NT2/D1 (cell line): Measurements from ENCODE around the gene OPN1LW.
"Not testable (repeated sequence)": the region's sequence is repeated elsewhere in the genome, so short reads cannot be mapped to it uniquely, and the experiment has no call there.

Source experiments
- DNase-seq: peaks from one replicate; pipeline ENCODE4 v3.0.0-alpha.2; 2011; ENCODE audit warnings: low read depth, low spot score
- H3K27me3 ChIP-seq: 2 replicates; pipeline ENCODE4 v1.6.0; 2011; ENCODE audit warnings: mild to moderate bottlenecking; ENCODE audit not compliant: insufficient read length, insufficient read depth
- H3K36me3 ChIP-seq: 2 replicates; pipeline ENCODE4 v1.6.1; 2011; ENCODE audit warnings: mild to moderate bottlenecking, low read length, mixed read lengths; ENCODE audit not compliant: insufficient read depth, insufficient read length
- H3K4me1 ChIP-seq: 2 replicates; pipeline ENCODE4 v1.5.1; 2011; ENCODE audit not compliant: insufficient read depth, insufficient read length
- H3K4me3 ChIP-seq: 2 replicates; pipeline ENCODE4 v1.5.1; 2011; ENCODE audit warnings: low read depth; ENCODE audit not compliant: insufficient read length
- H3K9ac ChIP-seq: 2 replicates; pipeline ENCODE4 v1.6.0; 2011; ENCODE audit warnings: low read depth; ENCODE audit not compliant: insufficient read length
- H3K9me3 ChIP-seq: 2 replicates; pipeline ENCODE4 v1.5.1; 2011; ENCODE audit warnings: mild to moderate bottlenecking, low read length; ENCODE audit not compliant: insufficient read depth

The OPN1LW gene

GRCh38 chrX:154159345-154159744 lies 15.3 kb downstream of the OPN1LW start:
- DNase-seq, H3K36me3 ChIP-seq, H3K4me1 ChIP-seq, H3K9me3 ChIP-seq, H3K9ac ChIP-seq, H3K4me3 ChIP-seq, H3K27me3 ChIP-seq: not testable (repeated sequence)

- not testable (repeated sequence) for H3K27me3 ChIP-seq, DNase-seq, H3K4me1 ChIP-seq, H3K36me3 ChIP-seq, H3K4me3 ChIP-seq, H3K9ac ChIP-seq, H3K9me3 ChIP-seq
Measured at GRCh38 chrX:154164902-154165301, 20.9 kb downstream of the OPN1LW start.

GRCh38 chrX:154168384-154168783 lies 24.3 kb downstream of the OPN1LW start:
- H3K36me3 ChIP-seq, H3K27me3 ChIP-seq, H3K9ac ChIP-seq, H3K4me3 ChIP-seq, DNase-seq, H3K4me1 ChIP-seq, H3K9me3 ChIP-seq: not testable (repeated sequence)

DNA sequence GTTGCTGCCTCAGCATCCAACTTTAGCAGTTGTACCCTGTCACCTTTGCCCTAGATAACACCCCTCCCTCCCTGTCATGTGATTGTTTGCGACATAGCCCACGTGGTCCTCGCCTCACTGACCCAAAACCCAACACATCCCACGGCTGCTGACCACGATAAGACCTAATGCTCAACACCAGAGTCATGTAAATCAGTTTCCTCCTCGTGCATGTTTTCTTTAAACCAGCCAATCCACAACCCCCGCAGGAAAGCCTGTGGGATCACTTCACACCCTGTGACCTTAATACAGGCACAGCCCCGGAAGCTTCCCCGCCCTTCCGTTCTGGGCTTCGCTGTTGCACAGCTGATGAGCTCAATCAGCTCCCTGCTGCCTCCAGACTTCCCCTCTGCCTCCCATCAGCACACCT lies 28.5 kb downstream of the OPN1LW start:
- H3K4me3 ChIP-seq, H3K36me3 ChIP-seq, H3K4me1 ChIP-seq, H3K9ac ChIP-seq, H3K9me3 ChIP-seq, DNase-seq, H3K27me3 ChIP-seq: not testable (repeated sequence)

DNA sequence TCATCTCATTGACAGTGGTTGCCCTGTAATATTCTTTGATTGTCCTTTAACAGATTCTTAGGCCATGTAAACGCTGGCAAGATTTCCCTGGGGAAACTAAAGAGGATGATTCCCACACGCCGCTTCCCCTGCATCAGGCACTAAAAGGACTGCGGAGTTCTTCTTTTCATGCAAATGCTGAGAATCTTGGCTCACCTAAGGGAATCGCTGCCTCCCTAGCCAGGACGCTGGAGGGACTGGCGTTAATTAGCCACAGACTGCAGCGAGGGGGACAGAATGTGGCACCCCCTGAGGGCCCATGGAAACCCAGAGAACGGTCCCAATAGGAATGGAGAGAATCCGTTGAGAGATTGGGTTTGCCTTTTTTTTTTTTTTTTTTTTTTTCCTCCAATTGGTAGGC lies 30.3 kb downstream of the OPN1LW start:
- H3K27me3 ChIP-seq, H3K36me3 ChIP-seq, H3K9ac ChIP-seq: not testable (repeated sequence)

DNA sequence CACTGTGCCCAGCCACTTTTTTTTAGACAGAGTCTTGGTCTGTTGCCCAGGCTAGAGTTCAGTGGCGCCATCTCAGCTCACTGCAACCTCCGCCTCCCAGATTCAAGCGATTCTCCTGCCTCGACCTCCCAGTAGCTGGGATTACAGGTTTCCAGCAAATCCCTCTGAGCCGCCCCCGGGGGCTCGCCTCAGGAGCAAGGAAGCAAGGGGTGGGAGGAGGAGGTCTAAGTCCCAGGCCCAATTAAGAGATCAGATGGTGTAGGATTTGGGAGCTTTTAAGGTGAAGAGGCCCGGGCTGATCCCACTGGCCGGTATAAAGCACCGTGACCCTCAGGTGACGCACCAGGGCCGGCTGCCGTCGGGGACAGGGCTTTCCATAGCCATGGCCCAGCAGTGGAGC lies 38.3 kb downstream of the OPN1LW start, which contains the start of gene OPN1MW:
TSS of gene OPN1MW (plus strand) at position 301 of the 400 bp plus-strand sequence. CDS start at position 383, 82 bp downstream.
- not testable (repeated sequence) for H3K4me3 ChIP-seq, H3K9ac ChIP-seq, H3K36me3 ChIP-seq, H3K4me1 ChIP-seq, H3K27me3 ChIP-seq, DNase-seq, H3K9me3 ChIP-seq

More for the DNA sequence above, 30.3 kb downstream of the OPN1LW start:
- H3K4me3 ChIP-seq, DNase-seq, H3K4me1 ChIP-seq, H3K9me3 ChIP-seq: not testable (repeated sequence)

GRCh38 chrX:154183794-154184193 lies 39.8 kb downstream of the OPN1LW start:
- not testable (repeated sequence) for DNase-seq, H3K4me3 ChIP-seq

DNA sequence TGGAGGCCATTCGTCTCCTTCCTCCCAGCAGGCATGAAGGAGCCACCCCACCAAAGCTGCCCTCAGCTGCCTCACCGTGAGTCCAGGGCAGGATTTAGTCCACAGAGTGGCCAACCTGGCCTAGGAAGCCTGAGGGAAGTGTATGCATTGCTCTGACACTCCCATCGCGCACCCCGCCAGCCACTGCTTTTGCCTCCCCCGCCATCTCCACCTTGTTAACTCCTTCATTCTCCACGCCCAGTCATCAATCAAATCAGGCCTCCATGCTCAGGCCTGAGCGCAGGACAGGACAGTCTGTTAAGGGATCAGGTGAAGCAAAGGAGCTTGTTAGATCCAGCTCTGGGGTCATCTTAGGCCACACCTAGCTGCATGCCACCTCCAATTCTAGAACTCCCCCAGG lies 48.8 kb downstream of the OPN1LW start:
- not testable (repeated sequence) for DNase-seq, H3K27me3 ChIP-seq, H3K9me3 ChIP-seq, H3K9ac ChIP-seq, H3K36me3 ChIP-seq, H3K4me1 ChIP-seq, H3K4me3 ChIP-seq

More at GRCh38 chrX:154183794-154184193, 39.8 kb downstream of the OPN1LW start:
- H3K36me3 ChIP-seq, H3K9me3 ChIP-seq, H3K4me1 ChIP-seq, H3K27me3 ChIP-seq, H3K9ac ChIP-seq: not testable (repeated sequence)

DNA sequence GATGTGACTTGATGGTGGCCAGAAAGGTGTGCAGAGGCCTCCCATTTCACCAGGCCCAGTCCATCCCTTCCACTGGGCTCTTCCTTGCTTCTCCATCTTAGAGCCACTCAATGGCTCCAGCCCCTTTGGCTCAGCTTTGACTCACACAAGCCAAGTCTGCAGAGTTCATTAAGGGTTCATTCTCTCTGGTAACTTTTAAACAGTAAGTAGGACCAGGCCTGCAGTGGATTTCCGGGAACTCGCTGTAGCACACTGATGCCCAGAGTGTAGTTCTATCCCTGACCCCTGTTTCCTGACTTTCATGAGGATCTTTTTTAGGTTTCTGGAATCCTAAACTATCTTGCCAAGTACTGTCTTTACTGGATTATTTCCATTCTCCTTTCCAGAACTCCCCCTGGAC lies 50.3 kb downstream of the OPN1LW start:
- DNase-seq, H3K9me3 ChIP-seq, H3K4me1 ChIP-seq, H3K36me3 ChIP-seq, H3K4me3 ChIP-seq, H3K9ac ChIP-seq, H3K27me3 ChIP-seq: not testable (repeated sequence)

- not testable (repeated sequence) for H3K4me1 ChIP-seq
Measured at GRCh38 chrX:154196466-154196865, 52.4 kb downstream of the OPN1LW start.

More at GRCh38 chrX:154196466-154196865, 52.4 kb downstream of the OPN1LW start:
- not testable (repeated sequence) for H3K9me3 ChIP-seq, H3K9ac ChIP-seq, H3K36me3 ChIP-seq, DNase-seq, H3K27me3 ChIP-seq, H3K4me3 ChIP-seq
